HUES48 (cell line): ENCODE data around the gene BLID.

ENCODE experiments used
- H3K27ac ChIP-seq: one replicate; pipeline ENCODE4 v1.7.0; 2013; ENCODE audit warnings: low read depth, low read length, inconsistent platforms
- H3K27me3 ChIP-seq: 2 replicates; pipeline ENCODE4 v1.6.1; 2013; ENCODE audit warnings: mild to moderate bottlenecking, low read length; ENCODE audit not compliant: control insufficient read depth, insufficient read depth
- H3K36me3 ChIP-seq: 2 replicates; pipeline ENCODE4 v1.6.1; 2013; ENCODE audit warnings: low read length; ENCODE audit not compliant: control insufficient read depth, insufficient read depth
- H3K4me1 ChIP-seq: 2 replicates; pipeline ENCODE4 v1.6.1; 2013; ENCODE audit warnings: mild to moderate bottlenecking, low read length; ENCODE audit not compliant: control insufficient read depth, insufficient read depth
- H3K4me3 ChIP-seq: 2 replicates; pipeline ENCODE4 v1.5.1; 2013; ENCODE audit warnings: mild to moderate bottlenecking, low read depth, low read length
- H3K9ac ChIP-seq: 2 replicates; pipeline ENCODE4 v1.6.1; 2013; ENCODE audit warnings: mild to moderate bottlenecking, low read depth, low read length, moderate library complexity
- H3K9me3 ChIP-seq: 2 replicates; pipeline ENCODE4 v1.6.1; 2013; ENCODE audit warnings: low read length; ENCODE audit not compliant: control insufficient read depth, insufficient read depth

The BLID gene

DNA sequence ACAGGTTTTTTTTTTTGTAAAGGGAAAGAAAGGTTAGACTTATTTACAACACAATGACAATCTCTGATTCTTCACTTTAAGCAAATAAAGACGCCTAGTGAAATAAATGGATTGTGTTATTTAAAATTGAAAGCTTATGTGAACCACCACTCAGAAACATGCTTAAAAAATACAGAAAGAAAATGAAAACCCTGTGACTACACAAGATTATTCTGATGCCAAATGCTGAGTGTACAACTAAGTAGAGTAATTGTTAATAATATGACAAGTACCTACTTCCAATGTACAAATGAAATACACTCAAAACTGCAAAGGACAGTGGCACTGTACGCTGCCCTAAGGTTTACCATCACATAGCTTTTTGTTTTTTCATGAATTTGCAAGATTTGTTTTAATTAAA is 1.0 kb downstream of the BLID start:
- Histone ChIP-seq H3K27me3 (no peaks in the 10 kb centered on the region), H3K4me3 (no peak overlapping the region), H3K27ac (no peak overlapping the region), H3K9me3 (no peaks in the 10 kb centered on the region), H3K36me3 (no peaks in the 10 kb centered on the region), H3K9ac (no peak overlapping the region), H3K4me1 (no peaks in the 10 kb centered on the region; the same call in 1 of the 2 replicates)

DNA sequence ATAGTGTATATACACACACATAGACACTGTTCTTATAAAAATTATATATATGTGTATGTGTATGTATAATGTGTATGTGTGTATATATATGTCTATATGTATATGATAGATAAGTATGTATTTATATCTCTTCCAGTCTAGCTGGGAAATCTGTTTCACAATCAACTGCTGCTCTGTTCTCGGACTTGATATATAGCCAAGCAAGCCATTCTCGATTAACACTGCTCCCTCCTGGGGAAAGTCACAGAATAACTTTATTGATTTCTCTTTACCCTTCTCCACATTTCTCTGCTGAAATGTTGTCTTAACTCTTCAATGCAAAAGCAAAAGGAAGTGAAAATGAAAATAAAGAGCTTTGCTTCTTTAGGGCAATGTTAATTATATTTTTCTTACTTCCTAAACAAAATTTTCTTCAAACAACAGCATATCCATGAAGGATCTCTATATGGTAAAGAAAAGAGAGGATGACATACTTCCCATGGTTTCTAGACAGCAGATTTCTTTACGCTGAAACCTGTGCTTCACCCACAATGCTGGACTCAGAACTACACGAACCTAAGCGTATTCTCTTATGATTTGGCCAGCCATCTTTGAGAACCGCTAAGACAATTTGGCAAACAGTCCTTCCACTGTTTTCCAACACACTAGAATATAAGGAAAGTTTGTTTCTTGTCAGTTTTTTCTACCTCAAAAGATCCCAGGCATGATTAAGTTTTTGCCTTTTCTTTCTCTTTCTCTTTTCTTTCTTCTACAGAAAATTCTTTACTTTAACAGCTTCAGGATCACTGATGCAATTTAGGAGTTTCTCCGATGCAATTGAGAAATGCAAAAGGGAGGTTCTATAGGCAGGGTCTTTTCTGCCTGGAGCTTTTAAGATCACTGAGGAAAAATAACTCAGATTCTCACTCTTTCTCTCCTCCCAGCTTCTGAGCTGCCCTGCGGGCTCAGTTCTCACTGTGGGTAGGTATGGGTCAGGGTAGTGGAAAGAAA is 1.9 kb downstream of the BLID start:
- no peaks in the 10 kb centered on the region for H3K27me3 ChIP-seq
- no peak overlapping the region for H3K9ac ChIP-seq
- no peak overlapping the region for H3K4me3 ChIP-seq
- H3K36me3 ChIP-seq = no peaks in the 10 kb centered on the region
- no peak overlapping the region for H3K27ac ChIP-seq
- no peaks in the 10 kb centered on the region for H3K9me3 ChIP-seq
- no peaks in the 10 kb centered on the region; the same call in 1 of the 2 replicates for H3K4me1 ChIP-seq

DNA sequence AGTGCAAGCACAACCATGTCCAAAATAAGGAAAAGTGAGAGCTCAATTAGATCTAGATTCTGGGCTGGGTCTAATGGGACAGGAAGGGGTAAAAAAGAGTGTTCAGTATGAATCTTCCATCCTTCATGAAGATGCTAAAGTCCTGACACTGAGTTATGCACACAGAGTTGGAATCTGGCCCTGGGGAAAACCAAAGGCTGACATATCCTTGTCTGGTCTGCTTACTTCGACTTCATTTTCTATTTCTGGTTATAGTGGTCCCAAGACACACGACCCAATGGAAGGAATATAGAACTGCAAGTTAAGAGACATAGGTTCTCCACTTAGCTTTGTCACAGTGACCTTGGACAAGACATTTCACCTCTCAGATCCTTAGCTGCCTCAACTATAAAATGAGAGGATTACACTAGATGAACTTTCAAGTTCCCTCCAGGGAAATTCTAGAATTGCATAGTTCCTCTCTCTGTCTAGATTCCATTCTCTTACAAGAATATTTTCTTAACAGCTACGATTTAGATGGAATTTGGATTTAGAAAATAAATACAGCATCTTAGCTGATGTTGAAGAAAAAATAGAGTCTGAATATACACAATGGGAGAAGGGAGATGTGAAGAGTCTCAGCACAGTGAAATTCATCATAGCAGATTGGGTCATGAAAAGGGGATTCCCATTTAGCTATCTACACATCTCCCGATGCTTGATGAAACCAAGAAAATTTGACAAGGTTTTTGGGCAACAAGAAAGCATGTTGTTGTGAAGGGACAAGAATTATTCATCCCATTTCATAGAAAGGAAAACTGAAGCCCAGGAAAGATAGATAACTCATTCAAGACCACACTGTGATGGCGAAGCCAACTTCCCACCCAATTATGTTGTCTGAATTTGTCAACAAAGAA is 3.3 kb downstream of the BLID start:
- Histone ChIP-seq H3K27me3 (no peaks in the 10 kb centered on the region), H3K27ac (no peak overlapping the region), H3K4me1 (no peaks in the 10 kb centered on the region; the same call in 1 of the 2 replicates), H3K4me3 (no peak overlapping the region), H3K9ac (no peak overlapping the region), H3K9me3 (no peaks in the 10 kb centered on the region), H3K36me3 (no peaks in the 10 kb centered on the region)

DNA sequence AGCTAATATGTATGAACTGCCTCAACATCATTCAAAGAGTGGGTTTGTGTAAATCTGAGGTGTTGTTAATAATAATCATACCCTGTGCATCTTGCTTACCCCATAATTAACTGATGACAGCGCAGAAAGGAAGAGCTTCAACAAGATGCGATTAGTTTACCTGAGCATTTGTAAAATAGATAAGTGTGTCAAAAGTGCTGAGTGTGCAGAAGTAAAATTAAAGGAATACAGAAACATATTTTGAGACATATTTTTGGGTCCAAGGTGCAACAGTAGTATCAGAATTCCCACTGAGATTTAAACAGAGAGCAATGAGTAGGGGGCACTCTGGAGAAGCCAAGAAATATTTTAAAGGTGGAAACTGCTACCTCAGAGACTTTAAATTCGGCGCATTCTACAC is 6.1 kb downstream of the BLID start:
- H3K9me3 ChIP-seq = no peaks in the 10 kb centered on the region
- no peaks in the 10 kb centered on the region; the same call in 1 of the 2 replicates for H3K4me1 ChIP-seq
- no peaks in the 10 kb centered on the region for H3K27me3 ChIP-seq
- no peak overlapping the region for H3K4me3 ChIP-seq
- H3K9ac ChIP-seq = no peak overlapping the region
- no peaks in the 10 kb centered on the region for H3K36me3 ChIP-seq
- no peak overlapping the region for H3K27ac ChIP-seq

DNA sequence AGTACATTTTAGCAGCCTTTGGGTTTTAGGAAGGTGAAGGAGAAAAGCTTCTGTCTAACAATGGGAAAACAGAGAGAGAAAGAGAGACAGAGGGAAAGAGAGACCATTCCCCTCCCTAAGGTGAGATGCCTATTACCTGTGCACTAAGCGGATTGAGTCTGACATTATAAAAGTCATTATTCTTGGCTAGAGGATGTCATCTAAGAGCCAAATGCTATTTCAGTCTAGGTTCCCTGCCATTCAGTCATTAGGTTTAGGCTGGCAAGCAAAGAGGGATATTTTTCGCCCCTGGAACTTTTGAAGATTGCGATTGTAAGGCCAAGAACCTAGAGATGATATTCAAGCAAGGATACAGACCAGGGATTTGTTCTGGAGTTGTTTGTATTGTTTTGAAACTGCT is 7.2 kb downstream of the BLID start:
- no peaks in the 10 kb centered on the region for H3K9me3 ChIP-seq
- no peak overlapping the region for H3K27ac ChIP-seq
- H3K27me3 ChIP-seq = no peaks in the 10 kb centered on the region
- H3K4me3 ChIP-seq = no peak overlapping the region
- no peaks in the 10 kb centered on the region for H3K4me1 ChIP-seq
- H3K9ac ChIP-seq = no peak overlapping the region
- H3K36me3 ChIP-seq = no peaks in the 10 kb centered on the region

DNA sequence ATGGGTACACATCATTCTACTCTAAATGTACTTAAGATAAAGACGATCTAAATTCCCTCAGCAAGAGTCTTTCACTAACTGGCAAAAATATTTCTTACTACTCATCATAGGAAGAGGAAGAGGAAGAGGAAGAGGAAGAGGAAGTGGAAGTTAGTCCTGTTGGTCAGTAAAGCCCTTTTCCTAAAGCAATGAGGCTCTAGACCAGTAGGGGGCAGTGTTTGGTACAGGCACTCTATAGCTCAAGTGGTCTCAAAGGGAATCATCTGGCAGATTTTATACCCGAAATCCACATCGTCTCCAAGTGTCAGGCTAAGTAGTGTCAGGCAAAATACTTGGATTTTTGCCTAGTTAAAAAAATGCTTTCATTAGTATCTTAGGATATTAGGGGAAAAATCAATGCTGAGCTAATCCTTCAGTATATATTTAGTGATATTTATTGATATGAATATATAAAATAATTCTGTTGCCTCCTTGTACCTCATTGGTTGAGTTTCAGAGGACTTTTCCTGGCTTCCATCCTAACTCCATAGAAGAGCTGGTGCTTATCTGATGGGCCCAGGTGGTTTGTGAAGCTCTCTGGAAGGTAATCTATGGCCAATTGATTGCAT is 7.7 kb downstream of the BLID start:
- Histone ChIP-seq H3K4me3 (no peak overlapping the region), H3K36me3 (no peaks in the 10 kb centered on the region), H3K27me3 (no peaks in the 10 kb centered on the region), H3K9me3 (no peaks in the 10 kb centered on the region), H3K4me1 (no peaks in the 10 kb centered on the region), H3K9ac (no peak overlapping the region), H3K27ac (no peak overlapping the region)

DNA sequence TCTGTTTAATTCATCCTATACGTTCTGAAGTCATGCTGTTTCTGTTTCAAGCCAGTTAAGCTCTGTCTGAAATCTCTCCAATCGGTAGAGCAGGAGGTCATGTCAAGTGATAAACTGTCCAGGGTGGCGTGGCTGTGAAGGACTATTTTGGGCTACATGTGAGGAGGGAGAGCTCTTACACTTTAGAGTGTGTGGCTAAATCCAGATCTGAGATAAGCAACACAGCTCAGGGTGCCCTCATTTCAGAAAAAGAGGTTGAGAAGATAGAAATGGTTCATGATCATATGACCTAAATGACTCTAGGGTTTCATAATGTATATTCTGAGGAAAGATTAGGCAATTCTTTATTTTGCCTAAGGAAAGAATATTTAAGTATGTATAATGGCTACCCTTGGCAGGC is 8.4 kb downstream of the BLID start:
- no peak overlapping the region for H3K27ac ChIP-seq
- no peaks in the 10 kb centered on the region for H3K36me3 ChIP-seq
- H3K9ac ChIP-seq = no peak overlapping the region
- H3K4me1 ChIP-seq = peaks cover 1% of the 10 kb centered on the region; the same call in 1 of the 2 replicates
- no peaks in the 10 kb centered on the region; the same call in 1 of the 2 replicates for H3K27me3 ChIP-seq
- no peaks in the 10 kb centered on the region for H3K9me3 ChIP-seq
- no peak overlapping the region for H3K4me3 ChIP-seq

DNA sequence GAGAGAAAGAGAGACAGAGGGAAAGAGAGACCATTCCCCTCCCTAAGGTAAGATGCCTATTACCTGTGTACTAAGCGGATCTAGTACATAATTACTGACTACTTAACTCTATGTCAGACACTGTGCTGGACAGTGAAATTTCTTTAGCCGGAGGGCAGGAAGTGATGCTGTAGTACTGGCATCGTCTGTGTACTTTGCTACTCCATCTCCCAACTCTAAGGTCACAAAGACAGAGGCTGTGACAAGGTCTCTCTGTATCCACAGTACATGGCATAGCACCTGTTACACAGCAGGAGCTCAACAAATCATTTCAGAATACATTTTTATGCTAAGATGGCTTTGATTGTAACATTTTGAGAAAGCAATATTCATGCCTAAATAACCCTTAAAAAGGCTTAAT is 9.0 kb downstream of the BLID start:
- no peak overlapping the region for H3K9ac ChIP-seq
- H3K27me3 ChIP-seq = no peaks in the 10 kb centered on the region; the same call in 1 of the 2 replicates
- H3K4me3 ChIP-seq = no peak overlapping the region
- H3K9me3 ChIP-seq = no peaks in the 10 kb centered on the region
- no peak overlapping the region for H3K27ac ChIP-seq
- no peaks in the 10 kb centered on the region for H3K36me3 ChIP-seq
- peaks cover 6% of the 10 kb centered on the region for H3K4me1 ChIP-seq

DNA sequence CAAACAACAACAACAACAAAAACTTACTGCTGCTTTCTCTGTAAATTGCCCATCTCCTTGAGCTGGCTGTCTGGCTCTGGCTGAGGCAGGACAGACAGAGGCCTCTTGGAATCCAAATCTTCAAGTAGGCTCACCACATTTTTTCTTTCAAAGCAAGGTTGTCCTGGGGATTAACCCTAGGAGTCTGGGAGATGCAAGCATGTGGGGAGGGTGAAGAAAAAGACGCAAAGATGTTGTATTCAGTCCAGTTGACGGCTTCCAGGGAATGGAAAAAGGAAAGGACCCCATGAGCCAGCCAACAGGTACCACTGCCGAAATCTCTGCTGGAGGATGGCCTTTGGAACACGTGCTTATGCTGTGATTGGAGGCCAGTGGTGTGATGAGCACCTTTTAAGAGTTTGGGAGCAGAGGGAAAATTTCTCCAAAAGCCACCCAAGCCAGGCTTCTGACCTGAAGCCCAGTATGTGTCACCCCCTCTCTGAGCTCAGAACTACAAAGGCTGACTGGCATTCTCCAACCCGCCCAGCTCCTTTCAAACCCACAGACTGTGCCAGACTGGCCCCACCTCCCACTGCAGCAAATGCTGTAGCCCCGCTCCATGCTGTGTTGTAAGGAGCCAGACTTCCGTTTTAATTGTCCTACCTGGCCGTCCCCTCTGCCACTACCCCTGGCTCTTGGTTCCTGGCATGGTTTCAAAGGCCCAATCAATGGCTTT is 10.8 kb downstream of the BLID start:
- Histone ChIP-seq H3K36me3 (no peaks in the 10 kb centered on the region), H3K9me3 (no peaks in the 10 kb centered on the region), H3K4me3 (no peak overlapping the region), H3K9ac (no peak overlapping the region), H3K27me3 (peaks cover 11% of the 10 kb centered on the region), H3K4me1 (peaks cover 19% of the 10 kb centered on the region), H3K27ac (no peak overlapping the region)

DNA sequence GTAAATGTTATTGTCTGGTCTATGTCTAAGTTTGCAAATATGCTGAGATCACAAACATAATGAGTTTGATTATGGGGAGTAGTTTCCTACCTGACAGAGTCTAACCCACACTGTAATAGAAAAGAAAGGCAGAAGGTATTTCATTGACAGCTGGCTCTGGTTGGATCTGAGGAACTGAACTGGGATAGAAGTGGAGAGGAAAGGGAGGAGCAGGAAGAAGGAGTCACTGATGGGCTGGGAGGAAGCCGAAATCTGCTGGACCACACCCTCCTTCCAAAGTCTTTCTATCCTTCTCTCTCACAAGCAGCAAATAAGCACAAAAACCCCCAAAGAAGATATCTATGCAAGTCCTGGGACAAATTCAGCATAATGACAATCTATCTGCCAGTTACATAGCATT is 11.7 kb downstream of the BLID start:
- no peaks in the 10 kb centered on the region for H3K36me3 ChIP-seq
- H3K9me3 ChIP-seq = no peaks in the 10 kb centered on the region
- no peak overlapping the region for H3K4me3 ChIP-seq
- H3K9ac ChIP-seq = no peak overlapping the region
- no peak overlapping the region for H3K27ac ChIP-seq
- peaks cover 27% of the 10 kb centered on the region for H3K4me1 ChIP-seq
- H3K27me3 ChIP-seq = peaks cover 19% of the 10 kb centered on the region
